GM19324 (cell line): ENCODE measurements around the gene GPR68.
A peak's percentile ranks its signal among the peaks of the same experiment; 100 is the strongest.
"Not testable (repeated sequence)": the region's sequence is repeated elsewhere in the genome, so short reads cannot be mapped to it uniquely, and the experiment has no call there.

Experiments used
- ATAC-seq: cut with Tn5 transposase; IDR thresholded peaks from one replicate; pipeline ENCODE4 v1.9.1; 2021; ENCODE audit warnings: mild to moderate bottlenecking, moderate library complexity; ENCODE audit not compliant: unreplicated experiment, low FRiP score

GPR68 gene

DNA sequence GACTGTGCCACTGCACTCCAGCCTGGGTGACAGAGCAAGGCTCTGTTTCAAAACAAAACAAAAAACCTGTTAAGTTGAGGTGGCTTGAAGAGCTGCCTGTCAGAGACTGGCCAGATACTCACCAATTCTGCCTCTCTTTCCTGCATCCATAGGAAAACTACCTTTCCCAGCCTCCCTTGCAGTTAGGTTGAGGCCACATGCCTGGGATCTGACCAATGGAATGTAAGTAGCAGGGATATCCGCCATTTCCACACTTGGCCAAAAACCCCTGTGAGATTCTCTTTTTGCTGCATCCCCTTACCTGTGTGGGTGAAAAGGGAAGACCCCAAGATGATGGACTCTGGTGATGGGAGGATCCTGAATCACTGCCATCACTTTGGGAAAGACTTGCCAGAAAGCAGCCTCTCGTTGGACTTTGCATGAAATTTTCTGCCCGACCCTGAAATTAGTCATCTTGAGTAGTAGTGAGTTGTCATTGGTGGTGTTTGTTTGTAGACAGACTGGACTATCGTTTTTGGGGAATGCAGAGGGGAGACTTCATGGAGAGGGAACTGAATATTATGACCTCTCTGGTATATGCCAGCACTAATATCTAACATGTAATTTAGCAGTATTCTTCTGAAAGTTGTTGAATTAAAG, 14.0 kb downstream of the GPR68 start:
- ATAC-seq = no peak

DNA sequence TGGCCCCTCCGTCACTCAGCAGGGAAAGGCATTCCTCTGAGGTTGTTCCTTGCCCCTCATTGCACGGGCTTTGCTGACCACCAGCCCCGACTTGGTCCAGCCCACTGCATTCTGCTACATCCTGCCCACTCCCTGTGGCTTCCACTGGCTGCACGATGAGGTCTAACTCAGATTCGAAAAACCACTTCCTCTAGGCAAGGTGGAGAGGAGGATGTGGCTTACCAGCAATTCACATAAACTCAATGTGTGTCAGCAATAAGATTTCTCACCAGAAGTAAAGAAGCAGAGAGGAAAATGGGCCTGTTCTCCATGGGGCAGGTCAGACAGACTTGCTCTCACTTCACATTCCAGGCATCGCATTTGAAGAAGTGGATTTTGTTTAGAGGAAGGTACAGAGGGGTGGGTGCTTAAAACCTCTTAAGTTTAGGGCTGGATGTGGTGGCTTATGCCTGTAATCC, 14.7 kb downstream of the GPR68 start:
- peak; percentile 67 for ATAC-seq

DNA sequence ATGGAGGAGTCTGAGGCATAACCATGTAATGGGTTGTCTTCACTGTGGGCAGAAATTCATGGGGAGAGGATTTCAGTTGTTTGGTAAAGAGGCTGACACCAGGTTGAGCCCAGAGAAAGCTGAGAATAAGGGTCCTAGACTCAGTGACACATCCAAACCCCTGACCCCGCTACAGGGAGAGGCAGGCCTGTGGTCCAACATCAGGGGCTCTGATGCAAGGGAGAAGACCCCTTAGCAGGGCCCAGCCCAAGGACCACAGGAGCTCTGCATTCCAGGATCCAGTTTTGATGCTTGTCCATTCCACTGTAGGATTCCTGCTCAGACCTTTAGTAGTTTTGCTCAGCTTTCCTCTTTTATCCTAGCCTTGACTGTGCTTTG, 15.5 kb downstream of the GPR68 start:
- no peak for ATAC-seq

DNA sequence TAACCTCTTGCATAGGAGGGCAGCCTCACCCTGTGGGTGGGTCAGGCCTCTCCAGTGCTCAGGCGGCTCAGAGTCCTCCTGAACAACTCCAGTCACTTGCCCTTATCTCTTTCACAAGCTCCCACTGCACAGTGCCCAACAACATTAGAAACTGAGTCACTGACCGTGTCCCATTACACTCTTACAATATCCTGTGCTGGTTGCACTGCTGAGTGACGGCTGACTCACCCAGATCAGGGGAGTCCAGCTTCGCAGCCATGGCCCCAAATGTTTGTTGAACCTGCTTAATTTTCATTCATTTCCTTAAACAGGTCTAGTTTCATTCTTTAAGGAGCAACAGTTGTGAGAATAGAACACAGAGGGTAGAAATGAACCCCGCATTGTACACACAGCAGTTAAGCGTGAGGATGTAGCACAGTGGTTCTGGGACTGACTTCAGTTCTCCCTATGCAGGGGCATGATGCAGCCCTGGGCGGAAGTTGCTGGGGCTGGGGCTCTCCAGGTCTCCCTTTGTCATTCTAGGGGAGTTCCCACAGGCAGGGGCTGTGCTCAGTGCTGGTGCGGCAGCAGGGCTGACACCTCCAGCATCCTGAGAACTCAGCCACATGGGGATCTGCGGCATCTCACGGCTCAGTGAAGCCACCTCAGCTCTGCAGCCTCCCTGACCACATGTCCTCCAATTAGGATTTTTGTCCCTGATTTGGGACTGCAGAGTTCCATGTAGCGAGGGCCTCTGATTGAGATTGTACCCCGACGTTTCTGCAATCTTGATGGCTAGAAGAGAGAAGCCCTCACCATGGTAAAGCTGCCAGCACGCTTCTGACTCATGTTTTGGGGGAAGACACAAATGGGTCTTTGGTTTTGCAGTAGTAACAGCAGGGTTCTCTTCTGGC, 16.1 kb downstream of the GPR68 start:
- ATAC-seq = peak; percentile 79

DNA sequence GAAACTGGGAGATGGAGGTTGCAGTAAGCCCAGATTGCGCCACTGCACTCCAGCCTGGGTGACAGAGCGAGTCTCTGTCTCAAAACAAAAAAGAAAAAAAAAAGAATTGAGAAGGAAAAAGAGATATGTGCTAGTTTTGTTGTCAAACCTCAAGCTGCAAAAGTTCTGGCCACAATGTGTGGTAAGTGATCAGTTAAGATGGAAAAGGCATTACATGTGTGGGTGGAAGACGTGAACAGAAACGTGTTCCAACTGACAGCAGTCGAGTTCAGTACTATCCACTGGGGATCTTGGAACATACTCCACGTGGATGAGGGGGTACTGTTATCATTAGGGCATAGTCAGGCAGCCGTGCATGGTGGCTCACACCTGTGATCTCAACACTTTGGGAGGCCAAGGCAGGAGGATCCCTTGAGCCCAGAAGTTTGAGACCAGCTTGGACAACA, 17.3 kb downstream of the GPR68 start:
- no peak for ATAC-seq

DNA sequence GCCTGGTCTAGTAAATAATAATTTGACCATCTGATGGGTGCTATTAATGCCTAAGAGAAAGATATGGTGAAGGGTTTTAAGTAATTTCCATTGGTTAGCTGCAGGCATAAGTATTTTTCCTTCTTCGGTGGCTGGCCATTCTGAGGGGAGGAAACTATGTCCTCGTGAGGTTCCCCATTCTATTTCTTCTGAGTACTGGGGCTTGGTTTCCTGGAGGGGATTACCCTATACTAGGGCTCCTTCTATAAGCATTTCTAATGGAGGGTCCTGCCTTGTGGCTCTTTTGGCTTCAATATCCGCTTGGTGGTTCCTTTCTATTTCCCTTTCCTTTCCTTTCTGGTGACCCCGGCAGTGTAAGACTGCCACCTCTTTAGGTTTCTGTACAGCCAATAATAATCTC, 18.1 kb downstream of the GPR68 start:
- ATAC-seq = not testable (repeated sequence)

DNA sequence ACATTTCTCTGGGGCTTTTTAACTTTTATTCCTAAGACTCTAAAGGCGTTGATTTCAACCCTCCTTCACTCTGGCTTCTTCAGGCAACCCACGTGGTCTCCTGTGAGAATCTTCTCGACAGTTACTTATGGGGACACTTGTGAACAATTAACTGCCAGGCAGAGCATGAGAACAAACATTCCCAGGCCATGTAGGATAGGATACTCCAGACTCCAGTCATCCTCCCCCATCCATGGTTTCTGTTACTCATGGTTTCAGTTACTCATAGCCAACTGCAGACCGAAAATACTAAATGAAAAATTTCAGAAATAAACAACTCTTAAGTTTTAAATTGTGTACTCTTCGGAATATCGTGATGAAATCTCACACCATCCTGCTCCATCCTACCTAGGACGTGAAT, 19.5 kb downstream of the GPR68 start:
- ATAC-seq = no peak

DNA sequence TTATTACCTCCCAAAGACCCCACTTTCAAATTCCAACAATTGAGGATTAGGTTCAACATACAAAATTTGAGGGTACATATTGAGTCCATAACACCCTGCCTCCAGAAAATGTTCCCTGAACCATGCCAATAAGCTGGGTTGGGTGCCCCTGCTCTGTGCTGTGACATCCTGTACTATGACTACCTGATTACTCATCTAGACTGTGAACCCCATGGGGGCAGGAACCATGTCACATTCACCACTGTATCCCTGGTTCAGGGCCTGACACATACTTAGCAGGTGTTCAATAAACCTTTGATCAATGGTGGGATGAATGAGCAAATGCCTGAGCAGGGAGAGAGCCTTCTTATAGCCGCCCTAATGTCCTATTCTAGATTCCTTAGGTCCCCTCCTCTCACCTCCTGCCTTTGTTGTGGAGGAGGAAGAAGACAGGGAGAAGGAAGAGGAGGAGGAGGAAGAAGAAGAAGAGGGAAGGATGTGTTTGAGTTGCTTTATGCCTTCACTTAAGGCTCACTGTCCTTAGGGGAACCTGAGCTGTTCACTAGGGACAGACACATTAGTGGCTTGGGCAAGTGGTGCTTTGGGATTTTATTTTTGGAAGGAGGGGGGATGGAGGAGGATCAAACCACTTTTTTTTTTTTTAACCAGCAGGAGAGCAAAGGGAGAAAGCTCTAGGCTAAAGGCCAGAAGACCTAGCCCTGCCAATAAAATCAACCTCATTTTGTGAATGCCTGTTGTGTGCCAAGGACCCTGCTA, 21.3 kb downstream of the GPR68 start:
- no peak for ATAC-seq

DNA sequence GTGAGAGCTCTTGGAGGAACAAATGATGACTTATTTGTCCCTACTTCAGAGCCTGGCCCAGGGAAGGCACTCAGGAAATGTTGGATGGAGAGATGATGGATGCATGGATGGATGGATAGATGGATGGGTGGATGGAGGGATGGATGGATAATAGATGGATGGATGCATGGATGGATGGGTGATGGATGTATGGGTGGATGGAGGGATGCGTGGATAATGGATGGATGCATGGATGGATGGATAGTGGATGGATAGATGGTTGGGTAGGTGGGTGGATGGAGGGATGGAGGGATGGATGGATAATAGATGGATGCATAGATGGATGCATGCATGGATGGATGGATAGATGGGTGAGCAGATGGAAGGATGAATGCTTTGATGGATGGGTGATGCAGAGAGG, 23.2 kb downstream of the GPR68 start:
- ATAC-seq = no peak

DNA sequence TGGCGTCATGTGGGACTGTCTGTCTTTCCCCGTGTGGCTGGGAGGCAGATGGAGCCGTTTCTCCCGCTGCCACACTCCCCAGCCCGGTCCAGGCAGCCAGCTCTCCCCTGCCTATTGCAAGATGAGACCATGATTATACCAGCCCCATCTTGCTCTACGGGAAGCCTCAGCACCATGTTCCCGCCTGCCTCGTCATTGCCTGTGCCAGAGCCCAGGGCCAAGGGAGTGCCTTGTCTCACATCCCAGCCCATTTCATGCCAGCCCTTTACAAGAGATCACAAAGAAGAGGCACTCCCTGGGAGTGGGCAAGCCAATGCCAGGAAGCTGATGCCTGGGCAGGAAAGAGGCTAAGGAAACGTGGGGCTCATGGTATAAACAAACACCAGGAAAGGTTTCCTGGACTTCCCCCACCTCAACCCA, 23.9 kb downstream of the GPR68 start:
- ATAC-seq = no peak

DNA sequence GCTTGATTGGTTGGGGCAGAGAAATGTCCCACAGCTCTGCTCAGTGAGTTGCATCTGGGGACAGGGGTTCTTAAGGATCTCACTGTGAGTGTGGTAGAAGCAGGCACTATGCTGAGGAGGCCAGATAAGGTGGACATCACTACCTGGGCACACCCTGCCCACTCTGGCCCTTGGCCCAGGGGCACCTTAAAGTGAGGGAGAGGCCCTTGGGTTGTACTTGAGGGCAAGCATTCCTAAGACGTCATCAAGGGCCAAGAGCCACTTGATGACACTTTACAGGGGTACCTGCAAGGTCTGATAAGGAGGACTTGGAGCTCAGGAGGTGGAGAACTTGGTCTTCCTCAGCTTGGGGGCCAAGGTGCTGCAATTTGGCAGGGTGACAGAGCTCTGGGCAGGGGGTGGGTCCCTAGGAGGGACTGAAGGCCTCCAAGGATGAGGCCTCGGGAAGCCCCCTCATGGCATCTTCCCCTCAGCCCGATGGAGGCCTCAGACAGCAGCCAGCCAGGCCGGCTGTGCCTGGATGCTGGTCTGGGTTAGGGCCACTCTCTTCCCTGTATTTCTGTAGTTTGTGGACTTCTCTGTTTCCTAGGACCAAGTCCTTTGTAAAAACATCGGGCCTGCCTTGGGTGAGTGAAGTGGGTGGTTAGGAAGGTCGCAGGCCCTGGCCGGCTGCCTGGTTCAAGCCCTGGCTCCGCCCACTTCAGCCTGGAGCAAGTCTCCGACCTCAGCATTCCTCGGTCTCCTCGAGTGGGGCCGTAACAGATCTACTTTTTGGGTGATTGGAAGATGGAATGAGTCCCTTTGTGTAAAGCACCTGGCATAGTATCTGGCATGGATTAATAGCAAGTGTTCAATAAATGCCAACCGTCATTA, 24.8 kb downstream of the GPR68 start:
- no peak for ATAC-seq

DNA sequence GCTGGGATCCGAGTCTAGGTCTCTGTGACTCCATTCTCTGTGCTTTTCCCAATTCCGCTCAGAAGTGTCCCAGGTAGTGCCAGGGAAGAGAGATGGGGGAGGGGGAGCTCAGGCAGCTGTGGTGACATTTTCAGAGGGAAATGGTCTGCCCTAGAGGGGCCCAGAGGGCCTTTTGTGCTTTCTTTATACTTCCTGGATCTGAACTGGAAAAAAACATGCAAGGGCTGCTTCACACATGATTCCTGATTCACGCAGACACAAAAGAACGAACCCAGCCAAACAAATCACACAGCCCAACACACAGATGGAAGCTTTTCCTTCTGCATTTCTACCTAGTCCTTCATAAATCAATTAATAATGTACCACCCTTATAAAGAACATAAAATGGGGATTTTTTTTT, 26.5 kb downstream of the GPR68 start:
- ATAC-seq = no peak

DNA sequence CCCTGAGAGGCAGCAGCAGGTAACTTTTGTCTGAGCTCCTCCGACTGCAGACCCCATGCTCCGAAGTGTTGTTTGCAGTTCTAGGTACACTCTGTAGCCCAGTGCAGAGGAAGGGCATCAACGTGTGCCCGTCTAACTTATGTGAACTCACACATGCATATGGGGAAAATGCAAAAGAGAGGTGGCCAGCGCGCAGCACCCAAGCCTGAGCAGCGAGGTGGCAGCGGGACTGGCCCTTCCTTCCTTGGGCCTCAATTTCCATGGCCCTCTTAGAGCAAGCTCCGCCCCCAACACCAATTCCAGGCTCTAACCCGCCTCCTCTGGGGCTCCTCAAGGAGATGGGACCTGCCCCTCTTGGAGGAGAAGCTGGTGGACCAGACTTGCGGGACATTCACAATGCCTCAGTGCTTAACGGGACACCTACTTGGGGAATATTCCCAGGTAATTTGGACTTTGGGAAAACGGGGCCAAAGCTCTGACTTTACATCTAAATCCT, 27.7 kb downstream of the GPR68 start:
- ATAC-seq = no peak

DNA sequence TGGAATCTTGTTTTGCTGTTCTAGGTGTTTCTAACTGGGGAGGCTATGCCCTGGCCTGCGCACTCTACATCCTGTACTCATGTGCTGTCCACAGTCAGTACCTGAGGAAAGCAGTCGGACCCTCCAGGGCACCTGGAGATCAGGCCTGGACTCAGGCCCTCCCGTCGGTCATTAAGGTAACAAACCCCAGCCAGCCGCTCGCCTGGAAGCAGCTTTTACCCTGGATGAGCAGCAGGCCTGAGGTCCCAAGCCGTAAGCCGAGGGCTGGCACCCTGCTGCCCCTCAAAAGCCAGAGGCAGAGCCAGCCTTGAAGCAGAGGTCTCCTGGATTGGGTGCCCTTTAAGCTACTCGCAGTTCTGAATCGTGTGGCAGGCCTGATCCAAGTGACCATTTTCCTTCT, 29.1 kb downstream of the GPR68 start:
- ATAC-seq = no peak

DNA sequence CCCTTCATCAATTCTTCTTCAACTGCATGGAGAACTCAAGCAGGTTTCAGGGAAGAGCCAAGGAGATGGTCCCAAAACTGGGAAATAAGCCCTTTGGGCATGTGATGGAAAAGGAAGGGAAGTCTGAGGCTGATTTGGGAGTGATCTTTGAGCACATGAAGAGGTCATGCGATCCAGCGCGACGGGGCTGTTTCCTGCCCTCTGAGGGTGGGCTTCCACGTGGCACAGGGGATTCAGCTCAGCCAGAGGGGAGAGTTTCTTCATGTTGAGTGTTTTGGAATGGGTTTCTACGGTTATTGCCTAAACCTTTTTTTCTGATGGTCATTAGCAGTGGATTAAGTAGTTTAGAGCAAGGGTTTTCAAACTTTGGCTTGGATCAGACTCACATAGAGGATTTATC, 30.2 kb downstream of the GPR68 start:
- no peak for ATAC-seq

DNA sequence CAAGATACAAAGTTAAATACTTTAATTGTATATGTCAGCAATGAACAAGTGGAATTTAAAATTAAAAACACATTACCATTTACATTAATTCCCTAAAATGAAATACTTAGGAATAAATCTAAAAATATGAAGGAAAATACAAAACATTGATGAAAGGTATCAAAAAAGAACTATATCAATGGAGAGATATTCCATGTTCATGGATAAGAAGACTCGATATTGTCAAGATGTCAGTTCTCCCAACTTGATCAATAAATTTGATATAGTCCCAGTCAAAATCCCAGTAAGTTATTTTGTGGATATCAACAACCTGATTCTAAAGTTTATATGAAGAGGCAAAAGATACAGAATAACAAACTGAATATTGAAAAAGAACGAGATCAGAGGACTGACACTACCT, 33.5 kb downstream of the GPR68 start:
- no peak for ATAC-seq

DNA sequence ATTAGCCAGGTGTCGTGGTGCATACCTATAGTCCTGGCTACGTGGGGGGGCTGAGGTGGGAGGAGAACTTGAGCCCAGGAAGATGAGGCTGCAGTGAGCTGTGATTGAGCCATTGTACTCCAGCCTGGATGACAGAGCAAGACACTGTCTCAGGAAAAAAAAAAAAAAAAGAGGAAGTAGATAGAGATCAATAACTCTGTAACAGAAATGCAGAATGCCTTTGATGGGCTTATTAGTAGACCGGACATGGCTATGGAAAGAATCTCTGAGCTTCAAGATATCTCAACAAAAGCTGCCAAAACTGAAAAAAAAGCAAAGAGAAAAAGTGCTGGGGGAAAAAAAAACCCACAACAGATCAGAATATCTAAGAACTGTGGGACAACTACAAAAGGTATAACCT, 37.5 kb downstream of the GPR68 start:
- ATAC-seq = no peak

DNA sequence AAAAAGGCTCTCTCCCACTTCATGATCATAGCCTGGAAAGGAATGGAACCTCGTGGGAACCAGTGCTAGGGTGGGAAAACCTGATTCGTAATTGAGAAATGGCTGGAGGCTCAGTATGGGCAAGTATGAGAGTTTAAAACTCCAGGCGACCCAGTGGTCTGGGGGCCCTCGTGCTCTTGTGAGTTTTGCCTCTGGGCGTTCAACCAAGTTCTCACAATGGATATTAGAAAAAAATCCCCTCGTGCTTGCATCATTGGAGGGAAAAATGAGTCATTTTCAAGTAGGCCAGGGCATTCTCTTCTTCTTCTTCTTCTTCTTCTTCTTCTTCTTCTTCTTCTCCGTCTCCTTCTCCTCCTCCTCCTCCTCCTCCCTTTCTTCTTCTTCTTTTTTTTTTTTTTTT, 39.0 kb downstream of the GPR68 start:
- ATAC-seq = no peak

DNA sequence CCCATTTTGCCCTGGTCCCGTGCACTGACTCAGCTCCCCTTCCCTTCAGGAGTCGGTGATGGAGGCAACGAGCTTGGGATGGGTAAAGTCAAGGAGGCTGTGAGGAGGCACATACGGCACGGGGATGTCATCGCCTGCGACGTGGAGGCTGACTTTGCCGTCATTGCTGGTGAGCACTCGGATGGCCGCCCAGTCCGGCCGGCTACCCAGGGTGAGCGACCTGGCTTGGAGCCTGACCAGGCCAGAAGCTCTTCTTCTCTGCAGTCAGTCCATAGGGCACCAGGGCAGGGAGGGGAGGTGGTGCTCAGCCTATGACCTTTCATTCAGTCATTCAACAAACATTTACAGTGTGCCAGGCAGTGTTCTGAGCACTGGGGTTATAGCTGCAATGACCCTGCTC, 39.8 kb downstream of the GPR68 start:
- no peak for ATAC-seq
